Mesothelial cell of epicardium (in vitro differentiated cells): Measurements from ENCODE around the gene TMPRSS6. TPM values are rescaled to one million over a fixed set of nuclear protein-coding genes. Genes with fewer than 3 reads are reported as not detected.

Experiments
- DNase-seq, 2 experiments: peaks; one replicate each; pipeline ENCODE4 v3.0.0; 2021; ENCODE audit warnings: low spot score in 2 of 2; ENCODE audit not compliant: unreplicated experiment in 2 of 2
- H3K27ac Mint-ChIP-seq: 2 replicates; pipeline ENCODE4 v1.8.0; 2021; ENCODE audit warnings: mixed read lengths
- H3K27me3 Mint-ChIP-seq: 2 replicates; pipeline ENCODE4 v1.8.0; 2021; ENCODE audit warnings: low read depth, mixed read lengths
- H3K36me3 Mint-ChIP-seq: 2 replicates; pipeline ENCODE4 v1.8.0; 2021; ENCODE audit warnings: mixed read lengths
- H3K4me1 Mint-ChIP-seq: 2 replicates; pipeline ENCODE4 v1.8.0; 2021; ENCODE audit warnings: mixed read lengths
- H3K4me3 Mint-ChIP-seq: 2 replicates; pipeline ENCODE4 v1.8.0; 2021; ENCODE audit warnings: mild to moderate bottlenecking, moderate library complexity, mixed read lengths
- H3K9me3 Mint-ChIP-seq: 2 replicates; pipeline ENCODE4 v1.8.0; 2021; ENCODE audit warnings: mixed read lengths
- CTCF ChIP-seq: fragments of 200-600 bp; sonication (generic); IDR thresholded peaks from one replicate; pipeline ENCODE4 v1.5.0; 2021; ENCODE audit warnings: antibody characterized with exemption; ENCODE audit not compliant: unreplicated experiment
- total RNA-seq: library from RNA; stranded (reverse); gene quantifications from 3 replicates; pipeline ENCODE4 v1.2.1, GENCODE V29; 2021

Gene TMPRSS6
- total RNA-seq, 1 donor from 2014 or later = not detected

- Mint-ChIP-seq H3K36me3 (no peaks in the 10 kb centered on the region), H3K27me3 (peaks cover 19% of the 10 kb centered on the region), H3K9me3 (no peaks in the 10 kb centered on the region), H3K4me3 (no peak overlapping the region), H3K4me1 (peaks cover 2% of the 10 kb centered on the region), H3K27ac (no peak overlapping the region)
- no peak for DNase-seq
- no peak for TF ChIP-seq CTCF
These were observed 30.4 kb downstream of the TMPRSS6 start for GRCh38 chr22:37079158-37079557.

GRCh38 chr22:37077802-37078448 is 31.6 kb downstream of the TMPRSS6 start:
- peak; percentile 62 to 87 for DNase-seq
- peak; percentile 87 for TF ChIP-seq CTCF
- Mint-ChIP-seq H3K27ac (no peak overlapping the region), H3K36me3 (no peaks in the 10 kb centered on the region), H3K27me3 (peaks cover 15% of the 10 kb centered on the region), H3K4me1 (peaks cover 2% of the 10 kb centered on the region), H3K4me3 (no peak overlapping the region), H3K9me3 (no peaks in the 10 kb centered on the region)

- Mint-ChIP-seq H3K9me3 (no peaks in the 10 kb centered on the region), H3K36me3 (no peaks in the 10 kb centered on the region), H3K27ac (no peak overlapping the region), H3K27me3 (peaks cover 15% of the 10 kb centered on the region), H3K4me3 (no peak overlapping the region), H3K4me1 (peaks cover 2% of the 10 kb centered on the region)
- DNase-seq = no peak
- no peak for TF ChIP-seq CTCF
These were observed 33.6 kb downstream of the TMPRSS6 start for GRCh38 chr22:37075822-37076433.

GRCh38 chr22:37075046-37075445 is 34.5 kb downstream of the TMPRSS6 start:
- Mint-ChIP-seq H3K27ac (no peak overlapping the region), H3K9me3 (no peaks in the 10 kb centered on the region), H3K36me3 (no peaks in the 10 kb centered on the region), H3K4me3 (no peak overlapping the region), H3K4me1 (peaks cover 2% of the 10 kb centered on the region), H3K27me3 (peaks cover 15% of the 10 kb centered on the region)
- TF ChIP-seq CTCF = no peak
- DNase-seq = no peak

- peaks cover 2% of the 10 kb centered on the region for H3K4me1 Mint-ChIP-seq
- TF ChIP-seq CTCF = no peak
- H3K4me3 Mint-ChIP-seq = no peak overlapping the region
- no peaks in the 10 kb centered on the region for H3K36me3 Mint-ChIP-seq
- peaks cover 15% of the 10 kb centered on the region for H3K27me3 Mint-ChIP-seq
- no peaks in the 10 kb centered on the region for H3K9me3 Mint-ChIP-seq
- H3K27ac Mint-ChIP-seq = no peak overlapping the region
- DNase-seq = no peak
These were observed 35.0 kb downstream of the TMPRSS6 start for GRCh38 chr22:37074537-37074936.
